Amniotic stem cell (primary cell): ENCODE results near the gene AIG1.
"Not testable (repeated sequence)": the region's sequence is repeated elsewhere in the genome, so short reads cannot be mapped to it uniquely, and the experiment has no call there.

ENCODE experiments used
- DNase-seq: peaks from one replicate; lab custom pipeline; 2025; lab: John Stamatoyannopoulos, UW

AIG1 gene

GRCh38 chr6:143128681-143129015 is 68.0 kb downstream of the AIG1 start:
- no peak for DNase-seq

DNA sequence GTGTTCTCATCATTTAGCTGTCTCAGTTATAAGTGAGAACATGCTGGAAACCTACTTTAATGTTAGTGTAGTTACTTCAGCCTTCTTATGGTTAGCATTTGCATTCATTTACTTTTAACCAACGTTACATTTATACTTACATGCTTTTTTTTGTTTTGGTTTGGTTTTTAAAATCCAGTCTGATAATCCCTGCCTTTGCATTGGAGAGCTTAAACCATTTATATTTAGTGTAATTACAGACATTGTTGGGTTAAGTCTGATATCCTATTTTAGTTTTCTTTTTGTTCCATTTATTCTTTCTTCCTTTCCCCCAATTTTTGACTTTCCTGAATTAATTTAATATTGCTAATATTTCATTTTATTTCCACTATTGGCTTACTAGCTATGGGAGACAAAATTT is 70.2 kb downstream of the AIG1 start:
- DNase-seq, result no peak

- DNase-seq, result no peak
These were observed 74.6 kb downstream of the AIG1 start for GRCh38 chr6:143135325-143135724.

GRCh38 chr6:143135797-143136561 is 75.3 kb downstream of the AIG1 start:
- DNase-seq, result no peak

GRCh38 chr6:143136647-143137046 is 76.0 kb downstream of the AIG1 start:
- no peak for DNase-seq

DNA sequence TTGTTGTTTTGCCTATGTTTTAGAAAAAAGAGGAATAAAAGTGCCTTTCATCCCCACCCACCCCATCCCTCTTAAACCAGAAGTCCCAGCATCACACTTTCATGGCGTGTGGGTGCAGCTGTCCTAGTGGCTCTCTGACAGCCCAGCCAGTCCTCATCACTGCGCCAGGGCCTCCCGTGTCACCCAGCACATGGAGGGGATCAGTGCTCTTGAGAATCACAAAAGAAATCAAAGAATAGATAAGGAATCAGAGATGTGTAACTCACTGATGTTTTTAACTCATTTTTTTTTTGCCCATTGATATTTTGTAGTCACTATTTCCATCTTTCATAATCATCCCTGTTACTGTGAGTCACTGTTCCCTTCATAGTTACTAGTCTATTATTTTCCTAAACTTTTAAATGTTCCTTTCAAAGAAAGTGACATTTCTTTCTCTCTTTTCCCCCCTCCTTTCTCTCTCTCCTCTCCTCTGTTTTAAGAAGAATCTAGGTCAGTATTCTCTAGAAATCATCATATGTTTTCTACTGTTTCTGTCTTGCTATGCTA is 78.6 kb downstream of the AIG1 start:
- no peak for DNase-seq

DNA sequence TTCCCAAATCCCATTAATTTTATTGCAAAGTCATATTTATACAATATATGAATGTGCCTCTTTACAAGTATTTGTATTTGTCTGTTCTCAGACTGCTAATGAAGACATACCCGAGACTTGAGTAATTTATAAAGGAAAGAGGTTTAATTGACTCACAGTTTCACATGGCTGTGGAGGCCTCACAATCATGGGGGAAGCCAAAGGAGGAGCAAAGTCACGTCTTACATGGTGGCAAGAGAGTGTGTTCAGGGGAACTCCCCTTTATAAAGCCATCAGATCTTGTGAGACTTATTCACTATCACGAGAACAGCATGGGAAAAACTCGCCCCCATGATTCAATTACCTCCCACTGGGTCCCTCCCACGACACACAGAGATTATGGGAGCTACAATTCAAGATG is 79.2 kb downstream of the AIG1 start:
- DNase-seq, result not testable (repeated sequence)

DNA sequence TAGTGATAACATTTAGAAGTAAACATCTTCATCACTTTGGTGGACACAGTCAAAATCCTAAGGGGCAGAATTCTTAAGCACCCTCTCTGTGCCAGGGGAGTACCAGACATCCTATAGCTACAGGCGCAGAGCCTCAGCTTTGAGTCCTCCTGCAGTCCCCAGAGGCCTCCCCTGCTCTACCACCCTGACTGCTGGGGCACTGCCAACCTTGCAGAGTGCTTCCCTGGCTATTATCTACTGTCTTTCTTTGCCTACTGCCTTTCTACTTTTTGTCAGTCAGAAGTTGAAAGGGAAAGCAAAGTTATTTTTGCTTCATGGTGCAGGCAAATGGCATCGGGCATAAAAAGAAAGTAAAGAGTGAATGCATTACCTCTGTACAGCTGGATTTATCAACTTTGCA is 80.1 kb downstream of the AIG1 start:
- DNase-seq, result no peak

- DNase-seq, result no peak
These were observed 80.8 kb downstream of the AIG1 start for GRCh38 chr6:143141442-143141841.

DNA sequence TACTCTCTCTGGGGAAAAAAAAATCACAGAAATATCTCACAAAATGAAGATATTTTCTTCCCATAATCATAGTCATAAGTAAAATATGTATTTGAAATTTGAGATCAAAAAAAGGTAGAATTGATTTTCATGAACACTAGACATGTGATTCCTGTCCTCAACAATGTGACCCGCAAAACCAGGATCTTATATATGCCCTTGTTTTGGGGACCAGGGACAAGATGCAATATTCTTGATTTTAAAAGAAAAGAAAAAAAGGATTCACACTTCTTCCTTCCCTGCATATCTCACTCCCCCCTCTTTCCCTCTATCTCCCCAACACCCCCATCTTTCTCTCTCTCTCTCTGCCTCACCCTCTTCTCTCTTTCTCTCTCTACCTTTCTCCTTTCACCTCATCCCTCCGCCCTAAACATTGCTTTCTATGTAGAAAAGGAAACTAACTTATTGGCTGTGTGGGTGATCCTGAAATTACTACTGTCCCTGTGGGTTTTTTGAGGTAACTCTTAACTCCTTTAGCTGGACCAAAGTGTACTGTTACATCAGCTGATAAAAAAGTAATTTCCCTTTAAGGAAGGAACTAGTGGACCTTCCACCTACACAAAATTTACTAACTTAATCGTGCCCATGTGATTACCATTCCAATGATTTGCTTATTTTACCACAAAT is 85.6 kb downstream of the AIG1 start:
- no peak for DNase-seq

- DNase-seq, result no peak
These were observed 89.1 kb downstream of the AIG1 start for GRCh38 chr6:143149771-143150170.

DNA sequence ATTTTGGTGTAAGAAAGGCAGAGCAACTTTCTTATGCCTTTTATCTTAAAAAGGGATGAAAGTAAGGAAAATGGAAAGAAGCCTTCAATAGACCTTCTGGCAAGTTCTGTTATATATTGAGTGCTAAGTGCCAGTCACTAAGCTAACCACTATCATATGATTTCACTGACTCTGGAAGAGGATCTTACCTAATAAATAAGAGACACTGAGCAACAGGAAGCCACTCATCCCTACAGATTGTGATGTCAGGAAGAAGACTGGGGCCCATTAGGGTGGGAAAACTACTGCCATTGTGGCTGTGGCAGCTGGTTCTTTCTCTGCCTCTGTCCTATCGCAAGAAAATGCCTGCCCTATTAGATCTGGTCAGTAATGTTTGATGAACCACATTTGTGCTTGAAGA is 89.6 kb downstream of the AIG1 start:
- DNase-seq, result no peak

DNA sequence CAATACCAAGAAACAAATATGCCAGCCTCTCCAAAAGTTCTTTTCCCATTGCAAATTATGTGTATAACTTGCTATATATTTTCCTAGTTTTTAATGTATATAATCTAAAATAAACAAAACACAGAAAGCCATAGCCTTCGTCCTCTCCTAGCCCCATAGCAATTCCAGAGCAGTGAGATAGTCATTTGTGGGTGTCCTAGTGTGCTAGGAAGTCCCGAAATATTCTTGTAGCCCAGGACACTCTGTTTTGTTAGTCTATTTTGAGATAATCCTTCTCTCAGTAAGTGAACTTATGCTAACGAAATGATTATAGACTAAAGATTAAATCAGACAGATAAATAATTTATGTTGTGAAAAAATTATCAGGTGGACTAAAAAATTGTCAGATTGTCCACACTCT is 90.7 kb downstream of the AIG1 start:
- DNase-seq, result no peak

GRCh38 chr6:143155681-143156080 is 95.0 kb downstream of the AIG1 start:
- DNase-seq, result no peak

- DNase-seq, result no peak
These were observed 96.4 kb downstream of the AIG1 start for GRCh38 chr6:143157131-143157530.

- no peak for DNase-seq
These were observed 97.5 kb downstream of the AIG1 start for GRCh38 chr6:143158113-143158581.

DNA sequence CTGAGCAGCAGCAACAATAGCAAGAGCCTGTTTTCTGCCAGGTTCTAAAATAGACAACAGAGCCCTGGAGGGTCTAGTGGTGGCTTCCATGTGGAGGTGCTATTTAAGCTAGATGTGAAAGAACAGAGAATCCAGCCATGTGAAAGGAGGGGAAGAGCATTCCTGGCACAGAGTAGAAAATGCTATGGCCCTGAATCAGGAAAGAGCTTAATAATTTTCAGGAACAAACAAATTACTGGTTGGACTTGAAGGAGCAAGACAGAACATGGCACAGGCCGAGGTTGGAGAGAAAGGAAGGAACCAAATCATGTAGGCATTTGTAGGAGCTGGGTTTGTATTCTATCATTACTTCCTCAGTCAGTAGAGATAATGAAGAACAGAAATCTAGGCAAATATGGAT is 98.3 kb downstream of the AIG1 start:
- no peak for DNase-seq

- no peak for DNase-seq
These were observed 99.3 kb downstream of the AIG1 start for GRCh38 chr6:143160015-143160414.

GRCh38 chr6:143160439-143161220 is 99.9 kb downstream of the AIG1 start:
- DNase-seq, result no peak

- no peak for DNase-seq
These were observed 102.9 kb downstream of the AIG1 start for GRCh38 chr6:143163621-143164020.

DNA sequence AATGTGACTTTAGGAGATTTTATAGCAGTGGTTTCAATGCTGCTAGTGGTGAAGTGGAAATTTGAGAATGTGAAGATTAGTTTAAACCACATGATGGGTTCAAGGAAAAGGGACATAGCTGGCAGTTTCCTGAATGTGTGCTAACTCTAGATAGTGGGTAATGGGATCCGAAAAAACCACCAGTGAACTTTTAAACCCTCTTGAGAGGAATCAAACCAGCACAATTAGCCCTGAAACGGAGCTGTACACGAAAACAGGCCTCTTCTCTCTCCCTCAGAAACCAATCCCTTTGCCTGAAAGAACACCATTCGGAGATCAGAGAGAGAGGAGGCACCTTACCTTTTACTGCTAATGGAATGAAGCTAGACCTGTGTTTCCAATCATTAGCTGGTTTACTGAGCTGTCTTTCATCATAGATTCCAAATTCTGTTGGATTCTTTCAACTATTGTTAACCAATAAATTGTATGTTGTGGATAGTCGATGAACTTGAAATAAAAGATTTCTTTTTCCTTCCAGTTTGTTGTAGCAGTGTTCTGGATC is 103.9 kb downstream of the AIG1 start:
- no peak for DNase-seq

DNA sequence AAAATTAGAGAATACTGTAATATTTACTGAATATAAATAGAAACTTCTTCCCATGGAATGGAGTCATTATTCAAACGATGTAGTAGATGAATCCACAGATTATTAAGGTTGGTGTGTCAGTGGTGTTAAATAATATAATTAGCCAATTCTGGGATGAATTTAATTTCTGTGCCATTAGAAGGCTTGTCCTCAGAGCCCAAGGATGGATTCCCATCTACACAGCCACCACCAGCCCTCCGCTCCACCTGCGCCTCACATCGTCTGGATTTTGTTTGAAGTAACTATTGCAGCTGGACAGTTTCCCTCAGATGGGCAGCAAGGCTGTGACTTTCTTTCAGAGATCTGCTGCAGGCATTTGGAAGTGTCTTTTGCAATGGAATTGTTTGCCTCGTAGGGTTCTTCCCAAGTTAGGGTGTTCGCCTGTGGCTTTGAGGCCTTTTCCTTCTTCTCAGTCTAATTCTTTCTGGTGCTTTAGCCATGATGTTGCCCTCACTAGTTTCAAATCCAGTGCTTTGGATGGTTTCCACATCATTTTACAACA is 104.7 kb downstream of the AIG1 start:
- no peak for DNase-seq
